AG04449 (cell line): Measurements from ENCODE around the gene SMARCD3.

Experiments used
- CTCF ChIA-PET: fragments of 350-600 bp; formaldehyde crosslinking; extraction: SDS; loops from one replicate; lab custom pipeline; 2021; ENCODE audit warnings: antibody characterized with exemption; lab: Yijun Ruan, JAX
- POLR2A ChIA-PET: fragments of 400-600, 350-600 bp; formaldehyde crosslinking; extraction: SDS; loops from one replicate; lab custom pipeline; 2020; ENCODE audit warnings: antibody characterized with exemption, inconsistent platforms; lab: Yijun Ruan, JAX
- DNase-seq: peaks from one replicate; pipeline ENCODE4 v3.0.0-alpha.2; 2010; ENCODE audit warnings: low read depth, low spot score
- H3K4me3 ChIP-seq: 2 replicates; pipeline ENCODE4 v1.5.1; 2011; ENCODE audit warnings: low read depth, mild to moderate bottlenecking, control low read depth, low read length
- TF ChIP-seq, protein P1 (sequence below): IDR thresholded peaks from one replicate; pipeline ENCODE4 v1.5.1; 2011; ENCODE audit warnings: mild to moderate bottlenecking, moderate library complexity, low read length, control low read depth, inconsistent platforms; ENCODE audit not compliant: insufficient read depth; ENCODE audit errors: missing control alignments

The SMARCD3 gene

DNA sequence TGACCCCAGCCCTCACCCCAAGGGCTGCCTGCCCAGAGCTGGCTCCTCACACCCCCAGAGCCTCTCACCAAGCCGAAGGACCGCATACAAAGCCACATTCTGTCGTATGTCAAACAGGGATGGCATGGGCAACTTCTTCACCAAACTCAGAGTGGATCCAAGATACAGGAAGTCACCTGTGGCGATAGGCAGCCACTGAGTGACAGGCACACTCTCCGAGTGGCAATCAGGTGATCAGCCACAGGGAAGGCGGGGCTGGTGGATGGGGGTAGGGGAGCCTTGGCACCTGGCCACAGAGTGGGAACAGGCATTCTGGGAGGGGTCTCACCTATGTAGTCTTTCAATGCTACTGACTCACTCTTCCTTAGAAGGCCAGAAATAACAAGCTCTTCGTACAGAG lies 54.3 kb downstream of the SMARCD3 start:
- ChIA-PET CTCF (interaction anchor here (0.6 to 1.1 kb wide), 3 partner anchors 22 to 50 kb away, joined by 3 to 6 read pairs (median 3); no protein-coding TSS in a partner anchor), POLR2A (no interaction called here)
- TF ChIP-seq, protein P1, sequence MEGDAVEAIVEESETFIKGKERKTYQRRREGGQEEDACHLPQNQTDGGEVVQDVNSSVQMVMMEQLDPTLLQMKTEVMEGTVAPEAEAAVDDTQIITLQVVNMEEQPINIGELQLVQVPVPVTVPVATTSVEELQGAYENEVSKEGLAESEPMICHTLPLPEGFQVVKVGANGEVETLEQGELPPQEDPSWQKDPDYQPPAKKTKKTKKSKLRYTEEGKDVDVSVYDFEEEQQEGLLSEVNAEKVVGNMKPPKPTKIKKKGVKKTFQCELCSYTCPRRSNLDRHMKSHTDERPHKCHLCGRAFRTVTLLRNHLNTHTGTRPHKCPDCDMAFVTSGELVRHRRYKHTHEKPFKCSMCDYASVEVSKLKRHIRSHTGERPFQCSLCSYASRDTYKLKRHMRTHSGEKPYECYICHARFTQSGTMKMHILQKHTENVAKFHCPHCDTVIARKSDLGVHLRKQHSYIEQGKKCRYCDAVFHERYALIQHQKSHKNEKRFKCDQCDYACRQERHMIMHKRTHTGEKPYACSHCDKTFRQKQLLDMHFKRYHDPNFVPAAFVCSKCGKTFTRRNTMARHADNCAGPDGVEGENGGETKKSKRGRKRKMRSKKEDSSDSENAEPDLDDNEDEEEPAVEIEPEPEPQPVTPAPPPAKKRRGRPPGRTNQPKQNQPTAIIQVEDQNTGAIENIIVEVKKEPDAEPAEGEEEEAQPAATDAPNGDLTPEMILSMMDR = no peak
- no peak overlapping the region for H3K4me3 ChIP-seq
- no peak for DNase-seq

- DNase-seq = no peak
- ChIA-PET POLR2A (no interaction called here), CTCF (interaction anchor here (0.6 to 1.1 kb wide), 3 partner anchors 23 to 51 kb away, joined by 3 read pairs; no protein-coding TSS in a partner anchor)
- TF ChIP-seq, protein P1 = no peak
- no peak overlapping the region for H3K4me3 ChIP-seq
Observed at GRCh38 chr7:151193203-151193978, 55.1 kb downstream of the SMARCD3 start.

- H3K4me3 ChIP-seq = no peak overlapping the region
- ChIA-PET CTCF (interaction anchor here (1.0 kb wide), 1 partner anchor 10 kb away, joined by 3 read pairs; no protein-coding TSS in a partner anchor), POLR2A (no interaction called here)
- no peak for DNase-seq
- TF ChIP-seq, protein P1 = no peak
Observed at GRCh38 chr7:151192002-151192539, 56.4 kb downstream of the SMARCD3 start.

- DNase-seq = no peak
- TF ChIP-seq, protein P1 = no peak
- no peak overlapping the region for H3K4me3 ChIP-seq
- POLR2A ChIA-PET = no interaction called here
- CTCF ChIA-PET = interaction anchor here (1.0 kb wide), 1 partner anchor 10 kb away, joined by 3 read pairs; no protein-coding TSS in a partner anchor
Observed at GRCh38 chr7:151191544-151191943, 57.0 kb downstream of the SMARCD3 start.

- TF ChIP-seq, protein P1 = no peak
- POLR2A ChIA-PET = no interaction called here
- no peak for DNase-seq
- CTCF ChIA-PET = interaction anchor here (2.0 kb wide), 1 partner anchor 17 kb away, joined by 6 read pairs; no protein-coding TSS in a partner anchor
- H3K4me3 ChIP-seq = no peak overlapping the region
Observed at GRCh38 chr7:151189038-151189437, 59.5 kb downstream of the SMARCD3 start.
